Uterus (tissue), 2 donors: ENCODE results near the gene CREB5.

Experiments used
- POLR2A ChIP-seq, 2 donors: fragments of 450-650 bp; IDR thresholded peaks; one replicate each; pipeline ENCODE4 v1.6.1; 2016; ENCODE audit warnings: antibody characterized with exemption in 2 of 2, mild to moderate bottlenecking in 1 of 2, moderate library complexity in 1 of 2
- TF ChIP-seq, protein P1 (sequence below), 4 experiments: fragments of 200-600 bp in 2 of 4; fragments of 450-650 bp in 2 of 4; sonication (generic) in 2 of 4; IDR thresholded peaks; one replicate each; pipeline ENCODE4 v1.5.1; 2016 to 2019; ENCODE audit warnings: antibody characterized with exemption in 4 of 4, mild to moderate bottlenecking in 2 of 4, moderate library complexity in 1 of 4

DNA sequence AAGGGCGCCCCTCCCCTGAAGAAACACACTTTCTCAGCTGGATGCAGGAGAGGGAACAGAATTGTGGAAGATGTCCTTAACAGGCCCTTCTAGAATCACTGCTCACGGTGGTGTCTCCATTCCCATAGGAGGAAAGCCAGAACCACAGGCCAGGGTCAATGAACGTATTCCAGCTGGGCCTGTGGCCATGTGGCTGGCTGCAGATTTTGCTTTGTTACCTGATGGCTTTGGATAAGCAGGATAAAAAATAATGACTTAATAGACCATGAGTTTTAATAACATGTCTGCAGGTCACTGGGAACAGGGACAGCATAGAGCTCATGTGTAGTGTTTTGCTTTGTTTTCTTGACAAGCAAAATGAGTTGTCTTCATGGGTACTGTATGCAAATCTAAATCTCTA, 335.5 kb downstream of the CREB5 start:
- no peak for TF ChIP-seq POLR2A (IDR thresholded peaks at IDR 0.05)
- TF ChIP-seq, protein P1, sequence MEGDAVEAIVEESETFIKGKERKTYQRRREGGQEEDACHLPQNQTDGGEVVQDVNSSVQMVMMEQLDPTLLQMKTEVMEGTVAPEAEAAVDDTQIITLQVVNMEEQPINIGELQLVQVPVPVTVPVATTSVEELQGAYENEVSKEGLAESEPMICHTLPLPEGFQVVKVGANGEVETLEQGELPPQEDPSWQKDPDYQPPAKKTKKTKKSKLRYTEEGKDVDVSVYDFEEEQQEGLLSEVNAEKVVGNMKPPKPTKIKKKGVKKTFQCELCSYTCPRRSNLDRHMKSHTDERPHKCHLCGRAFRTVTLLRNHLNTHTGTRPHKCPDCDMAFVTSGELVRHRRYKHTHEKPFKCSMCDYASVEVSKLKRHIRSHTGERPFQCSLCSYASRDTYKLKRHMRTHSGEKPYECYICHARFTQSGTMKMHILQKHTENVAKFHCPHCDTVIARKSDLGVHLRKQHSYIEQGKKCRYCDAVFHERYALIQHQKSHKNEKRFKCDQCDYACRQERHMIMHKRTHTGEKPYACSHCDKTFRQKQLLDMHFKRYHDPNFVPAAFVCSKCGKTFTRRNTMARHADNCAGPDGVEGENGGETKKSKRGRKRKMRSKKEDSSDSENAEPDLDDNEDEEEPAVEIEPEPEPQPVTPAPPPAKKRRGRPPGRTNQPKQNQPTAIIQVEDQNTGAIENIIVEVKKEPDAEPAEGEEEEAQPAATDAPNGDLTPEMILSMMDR (IDR thresholded peaks at IDR 0.05), result no peak
